Measurements from ENCODE around the gene L3MBTL3.

DNA sequence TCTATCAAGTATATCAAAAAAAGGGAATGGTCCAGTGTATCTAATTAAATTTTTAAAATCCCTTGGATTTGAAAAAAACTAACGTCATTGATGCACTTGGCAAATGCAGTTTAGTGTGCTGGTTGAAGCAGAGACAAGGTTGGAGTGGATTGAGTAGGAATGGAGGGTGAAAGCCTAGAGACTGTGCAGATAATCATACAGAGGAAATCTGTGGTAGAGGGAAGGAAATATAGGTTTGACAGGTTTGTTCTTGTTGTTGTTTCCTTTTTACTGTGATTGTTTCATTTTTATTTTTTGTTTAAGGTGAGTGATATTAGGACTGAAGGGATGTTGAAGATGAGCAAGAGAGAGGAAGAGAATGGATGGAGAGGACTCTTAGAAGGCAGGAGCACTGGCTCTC is 29.0 kb upstream of the L3MBTL3 start:
- no peak for TF ChIP-seq POLR2AphosphoS5 (IDR thresholded peaks at IDR 0.05; ENCODE audit: low read depth, low read length)
- TF ChIP-seq TAF1 (IDR thresholded peaks at IDR 0.05; ENCODE audit: borderline replicate concordance, insufficient read depth, low read length), result no peak
- TF ChIP-seq FOXP2 (optimal IDR thresholded peaks at IDR 0.05; ENCODE audit: borderline replicate concordance, extremely low read depth, extremely low read length, insufficient read depth), result no peak
- TF ChIP-seq, protein P1, sequence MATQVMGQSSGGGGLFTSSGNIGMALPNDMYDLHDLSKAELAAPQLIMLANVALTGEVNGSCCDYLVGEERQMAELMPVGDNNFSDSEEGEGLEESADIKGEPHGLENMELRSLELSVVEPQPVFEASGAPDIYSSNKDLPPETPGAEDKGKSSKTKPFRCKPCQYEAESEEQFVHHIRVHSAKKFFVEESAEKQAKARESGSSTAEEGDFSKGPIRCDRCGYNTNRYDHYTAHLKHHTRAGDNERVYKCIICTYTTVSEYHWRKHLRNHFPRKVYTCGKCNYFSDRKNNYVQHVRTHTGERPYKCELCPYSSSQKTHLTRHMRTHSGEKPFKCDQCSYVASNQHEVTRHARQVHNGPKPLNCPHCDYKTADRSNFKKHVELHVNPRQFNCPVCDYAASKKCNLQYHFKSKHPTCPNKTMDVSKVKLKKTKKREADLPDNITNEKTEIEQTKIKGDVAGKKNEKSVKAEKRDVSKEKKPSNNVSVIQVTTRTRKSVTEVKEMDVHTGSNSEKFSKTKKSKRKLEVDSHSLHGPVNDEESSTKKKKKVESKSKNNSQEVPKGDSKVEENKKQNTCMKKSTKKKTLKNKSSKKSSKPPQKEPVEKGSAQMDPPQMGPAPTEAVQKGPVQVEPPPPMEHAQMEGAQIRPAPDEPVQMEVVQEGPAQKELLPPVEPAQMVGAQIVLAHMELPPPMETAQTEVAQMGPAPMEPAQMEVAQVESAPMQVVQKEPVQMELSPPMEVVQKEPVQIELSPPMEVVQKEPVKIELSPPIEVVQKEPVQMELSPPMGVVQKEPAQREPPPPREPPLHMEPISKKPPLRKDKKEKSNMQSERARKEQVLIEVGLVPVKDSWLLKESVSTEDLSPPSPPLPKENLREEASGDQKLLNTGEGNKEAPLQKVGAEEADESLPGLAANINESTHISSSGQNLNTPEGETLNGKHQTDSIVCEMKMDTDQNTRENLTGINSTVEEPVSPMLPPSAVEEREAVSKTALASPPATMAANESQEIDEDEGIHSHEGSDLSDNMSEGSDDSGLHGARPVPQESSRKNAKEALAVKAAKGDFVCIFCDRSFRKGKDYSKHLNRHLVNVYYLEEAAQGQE (IDR thresholded peaks at IDR 0.05; ENCODE audit: insufficient read depth in 1 of 2, low read depth in 2 of 2, low read length in 2 of 2), result no peak
- TF ChIP-seq SIN3A (IDR thresholded peaks at IDR 0.05; ENCODE audit: borderline replicate concordance, insufficient read depth, low read length), result no peak
